Nephron (organoid): Measurements from ENCODE around the gene DIAPH2.

Experiments
- H3K27ac Mint-ChIP-seq, 3 experiments: 2 replicates each; pipeline ENCODE4 v1.8.0; 2020; ENCODE audit warnings: mixed read lengths in 3 of 3, mild to moderate bottlenecking in 2 of 3, moderate library complexity in 1 of 3
- H3K27me3 Mint-ChIP-seq: 2 replicates; pipeline ENCODE4 v1.8.0; 2021; ENCODE audit warnings: low read depth, mild to moderate bottlenecking, moderate library complexity, mixed read lengths
- H3K36me3 Mint-ChIP-seq: 2 replicates; pipeline ENCODE4 v1.8.0; 2020; ENCODE audit warnings: low read depth, mixed read lengths
- H3K4me1 Mint-ChIP-seq: 2 replicates; pipeline ENCODE4 v1.8.0; 2020; ENCODE audit warnings: mixed read lengths
- H3K4me3 Mint-ChIP-seq, 3 experiments: 2 replicates each; pipeline ENCODE4 v1.8.0; 2020; ENCODE audit warnings: mild to moderate bottlenecking in 3 of 3, mixed read lengths in 3 of 3, moderate library complexity in 2 of 3
- H3K9me3 Mint-ChIP-seq: 2 replicates; pipeline ENCODE4 v1.8.0; 2020; ENCODE audit warnings: mixed read lengths
- CTCF ChIP-seq, 3 experiments: fragments of 200-600 bp; sonication (generic); IDR thresholded peaks; one replicate each; pipeline ENCODE4 v1.5.0; 2021; ENCODE audit warnings: antibody characterized with exemption in 3 of 3; ENCODE audit not compliant: unreplicated experiment in 3 of 3

Gene DIAPH2

GRCh38 chrX:97096385-97096784 lies 411.7 kb downstream of the DIAPH2 start:
- Mint-ChIP-seq H3K4me1 (peaks cover 5% of the 10 kb centered on the region), H3K27me3 (no peaks in the 10 kb centered on the region), H3K27ac (no peak overlapping the region), H3K4me3 (no peak overlapping the region), H3K36me3 (no peaks in the 10 kb centered on the region), H3K9me3 (no peaks in the 10 kb centered on the region)
- no peak for TF ChIP-seq CTCF (IDR thresholded peaks at IDR 0.05; ENCODE audit: unreplicated experiment in 3 of 3)

GRCh38 chrX:97102938-97103337 lies 418.3 kb downstream of the DIAPH2 start:
- Mint-ChIP-seq H3K9me3 (no peaks in the 10 kb centered on the region), H3K27ac (no peak overlapping the region), H3K4me3 (no peak overlapping the region), H3K4me1 (no peaks in the 10 kb centered on the region), H3K36me3 (no peaks in the 10 kb centered on the region), H3K27me3 (no peaks in the 10 kb centered on the region)
- TF ChIP-seq CTCF (IDR thresholded peaks at IDR 0.05; ENCODE audit: unreplicated experiment in 3 of 3) = no peak

- no peak overlapping the region for H3K27ac Mint-ChIP-seq
- no peaks in the 10 kb centered on the region for H3K36me3 Mint-ChIP-seq
- peaks cover 8% of the 10 kb centered on the region for H3K4me1 Mint-ChIP-seq
- no peaks in the 10 kb centered on the region for H3K27me3 Mint-ChIP-seq
- H3K4me3 Mint-ChIP-seq = no peak overlapping the region
- H3K9me3 Mint-ChIP-seq = no peaks in the 10 kb centered on the region
- no peak for TF ChIP-seq CTCF (IDR thresholded peaks at IDR 0.05; ENCODE audit: unreplicated experiment in 3 of 3)
Observed at GRCh38 chrX:97109730-97110129, 425.1 kb downstream of the DIAPH2 start.

- H3K27ac Mint-ChIP-seq = no peak overlapping the region
- no peak overlapping the region for H3K4me3 Mint-ChIP-seq
- TF ChIP-seq CTCF (IDR thresholded peaks at IDR 0.05; ENCODE audit: unreplicated experiment in 3 of 3) = no peak
- peaks cover 8% of the 10 kb centered on the region for H3K4me1 Mint-ChIP-seq
- H3K27me3 Mint-ChIP-seq = no peaks in the 10 kb centered on the region
- peaks cover 2% of the 10 kb centered on the region for H3K9me3 Mint-ChIP-seq
- peaks cover 5% of the 10 kb centered on the region for H3K36me3 Mint-ChIP-seq
Observed at GRCh38 chrX:97117572-97117971, 432.9 kb downstream of the DIAPH2 start.

- H3K9me3 Mint-ChIP-seq = peaks cover 2% of the 10 kb centered on the region
- no peaks in the 10 kb centered on the region for H3K27me3 Mint-ChIP-seq
- peaks cover 5% of the 10 kb centered on the region for H3K36me3 Mint-ChIP-seq
- H3K4me1 Mint-ChIP-seq = no peaks in the 10 kb centered on the region
- H3K4me3 Mint-ChIP-seq = no peak overlapping the region
- H3K27ac Mint-ChIP-seq = no peak overlapping the region
- no peak for TF ChIP-seq CTCF (IDR thresholded peaks at IDR 0.05; ENCODE audit: unreplicated experiment in 3 of 3)
Observed at GRCh38 chrX:97119474-97120109, 434.9 kb downstream of the DIAPH2 start.

- no peak for TF ChIP-seq CTCF (IDR thresholded peaks at IDR 0.05; ENCODE audit: unreplicated experiment in 3 of 3)
- H3K36me3 Mint-ChIP-seq = peaks cover 5% of the 10 kb centered on the region
- no peak overlapping the region for H3K27ac Mint-ChIP-seq
- H3K4me3 Mint-ChIP-seq = no peak overlapping the region
- peaks cover 12% of the 10 kb centered on the region for H3K4me1 Mint-ChIP-seq
- peaks cover 2% of the 10 kb centered on the region for H3K9me3 Mint-ChIP-seq
- H3K27me3 Mint-ChIP-seq = no peaks in the 10 kb centered on the region
Observed at GRCh38 chrX:97123001-97123400, 438.4 kb downstream of the DIAPH2 start.
